AML-193 (cell line): Measurements from ENCODE around the gene SERGEF.

Experiments used
- DNase-seq, 2 experiments: peaks; one replicate each; lab custom pipeline; 2025; lab: John Stamatoyannopoulos, UW

Gene SERGEF

DNA sequence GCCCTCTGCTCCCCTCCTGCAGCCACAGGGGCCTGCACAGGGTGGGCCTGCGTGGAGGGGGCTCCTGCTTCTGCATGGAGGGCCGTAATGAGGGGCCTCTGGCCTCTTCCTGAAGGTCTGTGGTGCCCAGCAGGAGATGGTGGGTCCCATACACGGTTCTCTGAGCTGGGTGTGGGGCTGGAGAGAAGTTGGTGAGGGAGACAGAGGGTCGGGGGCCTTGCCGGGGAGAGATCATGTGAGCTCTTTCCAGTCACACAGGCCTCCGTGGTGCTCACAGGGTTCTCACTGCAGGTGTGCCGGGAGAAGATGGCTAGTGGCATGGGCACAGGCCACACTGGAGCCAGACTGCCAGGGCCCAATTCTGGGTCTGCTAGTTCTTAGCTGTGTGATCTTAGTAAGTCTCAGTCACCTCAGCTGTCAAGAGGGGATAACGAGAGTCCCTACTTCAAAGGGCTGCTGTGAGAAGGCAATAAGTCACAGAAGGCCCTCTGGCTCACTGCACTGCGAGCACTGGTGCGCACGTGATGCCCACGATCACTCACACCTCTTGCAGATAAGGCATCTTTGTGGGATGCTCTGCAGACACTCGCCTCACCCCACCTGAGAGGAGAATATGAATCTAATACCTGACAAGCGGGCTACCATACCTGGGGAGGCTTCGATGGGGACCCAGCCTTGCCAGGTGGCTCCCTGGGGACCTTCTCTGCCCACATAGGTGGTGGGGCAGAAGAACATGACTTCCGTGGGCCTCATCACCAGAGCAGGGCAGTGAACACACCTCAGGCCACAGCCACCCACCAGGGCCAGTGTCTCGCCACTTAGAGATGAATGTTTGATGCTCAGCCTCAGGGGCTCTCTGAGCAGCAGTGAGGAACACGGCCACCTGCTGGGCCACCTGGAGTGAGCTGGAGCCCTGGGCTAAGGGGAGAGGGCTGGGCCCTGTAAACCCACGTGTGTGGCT lies 263.8 kb downstream of the SERGEF start:
- no peak for DNase-seq

DNA sequence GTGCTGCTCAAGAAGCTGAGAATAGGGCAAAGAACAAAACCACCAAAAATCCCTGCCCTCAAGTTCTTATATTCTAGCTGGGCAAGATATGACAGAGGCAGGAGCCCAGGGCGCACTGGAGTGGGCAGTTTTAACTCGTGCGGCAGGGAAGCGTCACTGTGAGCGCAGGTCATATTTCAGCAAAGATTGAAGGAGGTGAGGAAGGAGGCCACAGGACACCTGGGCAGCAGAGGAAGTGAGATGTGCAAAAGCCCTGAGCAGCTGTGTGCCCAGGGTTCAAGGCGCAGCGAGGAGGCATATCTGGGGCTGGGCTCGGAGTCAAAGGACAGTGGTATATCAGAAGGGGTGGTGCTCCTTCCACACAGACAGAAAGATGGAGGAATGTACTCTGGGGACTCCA lies 264.8 kb downstream of the SERGEF start:
- DNase-seq = no peak

DNA sequence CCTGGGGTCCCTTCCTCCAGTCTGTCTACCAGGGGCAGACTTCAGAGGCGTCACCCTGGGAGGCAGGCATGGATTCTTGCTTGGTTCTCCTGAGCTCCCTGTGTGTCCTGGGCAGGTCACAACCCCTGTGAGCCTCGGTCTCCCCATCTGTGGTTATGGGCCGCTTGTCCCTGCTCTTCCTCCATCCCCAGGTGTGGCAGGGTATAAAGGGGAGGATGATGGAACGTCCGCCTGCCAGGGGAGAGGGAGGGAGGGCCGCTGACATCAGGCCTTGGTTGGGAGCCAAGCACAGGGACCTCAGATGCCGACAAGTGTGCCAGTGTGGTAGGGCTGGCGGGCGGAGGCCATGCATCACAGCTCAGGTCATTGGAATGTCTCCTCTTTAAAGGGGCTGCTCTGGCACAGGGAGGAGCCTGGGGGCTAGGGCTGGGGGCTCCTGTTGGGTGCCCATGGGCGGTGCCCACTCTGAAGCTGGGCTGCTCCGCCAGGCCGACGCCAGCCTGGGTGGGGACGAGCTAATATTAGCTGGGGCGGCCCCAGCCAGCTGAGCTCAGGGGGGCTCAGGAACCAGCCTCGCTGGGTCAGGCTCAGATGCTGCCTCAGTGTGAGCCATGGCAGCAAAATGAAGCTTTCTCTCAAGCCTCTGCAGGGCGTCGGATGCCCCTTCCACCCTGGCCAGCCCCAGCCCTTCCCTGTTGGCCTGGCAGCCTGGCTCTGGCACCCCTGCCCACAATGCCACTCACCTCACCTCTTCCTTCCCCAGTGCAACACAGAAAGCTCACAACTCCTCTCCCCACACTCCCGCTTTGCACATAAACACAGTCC lies 265.5 kb downstream of the SERGEF start:
- no peak for DNase-seq

DNA sequence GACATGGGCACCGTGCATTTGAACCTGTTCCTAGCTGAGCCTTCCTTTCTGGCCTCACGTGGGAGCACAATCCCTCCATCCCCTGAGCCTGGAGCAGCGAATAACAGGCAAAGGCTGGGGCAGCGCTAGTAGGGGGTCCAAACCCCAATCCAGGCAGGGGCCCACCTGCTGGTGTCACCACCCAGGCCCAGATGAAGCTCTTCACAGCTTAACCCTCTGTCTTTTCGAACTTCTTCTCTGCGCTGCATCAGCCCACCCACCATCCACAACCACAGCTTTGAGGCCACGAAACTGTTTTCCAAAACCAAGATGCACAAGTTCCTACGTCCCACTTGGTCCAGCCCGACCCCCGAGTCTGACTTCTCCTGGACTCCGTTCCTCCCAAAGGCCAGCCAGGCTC lies 266.8 kb downstream of the SERGEF start:
- DNase-seq = no peak

DNA sequence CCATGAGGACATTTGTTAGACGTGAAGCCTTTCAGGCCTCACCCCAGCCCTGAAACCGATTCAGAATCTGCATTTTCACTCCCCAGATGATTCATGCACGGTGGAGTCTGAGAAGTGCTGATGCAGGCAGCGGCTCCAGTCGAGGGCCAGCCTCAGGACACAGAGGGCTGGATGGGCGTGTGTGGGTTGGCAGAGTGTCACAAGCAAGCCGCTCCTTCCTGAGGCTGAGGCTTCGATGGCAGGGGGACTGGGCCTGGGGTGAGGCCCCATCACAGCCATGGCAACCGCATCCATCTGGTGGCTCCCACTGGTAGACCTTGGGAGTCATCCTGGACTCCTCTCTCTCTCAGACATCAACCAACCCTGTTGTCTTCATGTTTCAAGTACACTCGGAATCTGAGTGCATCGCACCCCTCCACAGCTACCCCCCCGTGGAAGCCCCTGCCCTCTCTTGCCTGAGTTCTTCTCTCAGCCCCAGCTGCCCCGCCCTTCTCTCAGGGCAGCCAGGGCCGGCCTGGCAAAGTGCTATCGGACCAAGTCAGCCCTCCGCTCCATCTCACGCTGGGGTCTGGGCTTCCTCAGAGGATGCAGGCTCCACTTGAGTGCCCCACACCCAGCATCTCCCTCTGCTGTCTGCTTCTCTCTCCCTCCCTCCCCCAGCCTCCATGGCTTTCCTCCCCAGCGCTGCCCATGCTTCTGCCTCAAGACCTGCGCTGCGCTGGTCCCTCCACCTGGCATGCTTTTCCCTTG lies 267.6 kb downstream of the SERGEF start:
- no peak for DNase-seq

DNA sequence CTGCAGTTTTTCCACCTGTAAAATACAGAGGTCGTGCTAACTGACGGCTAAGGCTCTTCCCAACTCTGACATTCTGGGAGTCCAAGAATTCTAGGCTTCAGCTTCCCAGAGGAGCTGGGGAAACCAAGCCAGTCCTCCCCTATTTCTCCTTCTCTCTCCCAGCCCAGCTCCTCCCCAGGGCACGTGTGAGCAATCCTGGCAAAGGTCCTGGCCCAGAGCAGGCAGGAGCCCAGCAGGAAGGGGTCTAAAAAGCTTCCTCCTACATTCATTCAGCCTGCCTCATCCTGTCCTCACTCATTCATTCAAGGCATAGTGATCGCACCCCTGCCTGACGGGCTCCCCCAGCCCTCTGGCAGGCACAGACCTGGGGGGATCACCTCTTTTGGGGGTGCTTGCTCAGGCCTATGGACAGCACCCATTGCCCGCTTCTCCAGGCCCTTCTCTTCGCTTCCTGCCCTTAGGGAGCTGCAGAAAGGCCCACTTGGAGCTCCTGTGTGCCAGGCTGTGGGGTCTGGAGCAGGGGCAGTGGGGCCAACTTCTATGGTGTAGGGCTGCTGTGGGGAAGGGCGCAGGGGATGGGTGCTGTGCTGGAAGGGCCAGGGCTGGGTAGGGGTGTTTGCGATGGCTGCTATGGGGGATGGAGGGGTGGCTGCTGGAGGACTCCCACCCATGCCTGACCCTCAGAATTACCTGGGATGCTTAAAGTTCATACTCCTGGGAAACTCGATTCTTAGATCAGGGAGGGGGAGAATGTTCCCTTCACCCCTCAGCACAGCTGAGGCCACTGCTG lies 268.5 kb downstream of the SERGEF start:
- DNase-seq = no peak

DNA sequence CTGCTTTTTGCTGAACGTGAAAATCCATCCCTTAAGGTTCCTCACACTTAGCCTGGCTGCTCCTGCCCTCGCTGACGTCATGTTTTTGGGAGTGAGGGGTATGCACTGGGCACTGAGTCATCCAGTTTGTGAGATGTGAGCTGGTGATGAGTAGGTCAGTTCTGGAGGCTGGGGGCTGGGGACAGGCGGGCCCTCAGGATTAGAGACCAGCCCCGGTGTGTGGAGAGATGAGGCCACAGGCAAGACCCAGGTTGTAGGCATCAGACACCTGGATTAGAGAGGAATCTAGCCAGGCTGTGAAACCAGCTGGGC lies 269.1 kb downstream of the SERGEF start:
- DNase-seq = no peak

DNA sequence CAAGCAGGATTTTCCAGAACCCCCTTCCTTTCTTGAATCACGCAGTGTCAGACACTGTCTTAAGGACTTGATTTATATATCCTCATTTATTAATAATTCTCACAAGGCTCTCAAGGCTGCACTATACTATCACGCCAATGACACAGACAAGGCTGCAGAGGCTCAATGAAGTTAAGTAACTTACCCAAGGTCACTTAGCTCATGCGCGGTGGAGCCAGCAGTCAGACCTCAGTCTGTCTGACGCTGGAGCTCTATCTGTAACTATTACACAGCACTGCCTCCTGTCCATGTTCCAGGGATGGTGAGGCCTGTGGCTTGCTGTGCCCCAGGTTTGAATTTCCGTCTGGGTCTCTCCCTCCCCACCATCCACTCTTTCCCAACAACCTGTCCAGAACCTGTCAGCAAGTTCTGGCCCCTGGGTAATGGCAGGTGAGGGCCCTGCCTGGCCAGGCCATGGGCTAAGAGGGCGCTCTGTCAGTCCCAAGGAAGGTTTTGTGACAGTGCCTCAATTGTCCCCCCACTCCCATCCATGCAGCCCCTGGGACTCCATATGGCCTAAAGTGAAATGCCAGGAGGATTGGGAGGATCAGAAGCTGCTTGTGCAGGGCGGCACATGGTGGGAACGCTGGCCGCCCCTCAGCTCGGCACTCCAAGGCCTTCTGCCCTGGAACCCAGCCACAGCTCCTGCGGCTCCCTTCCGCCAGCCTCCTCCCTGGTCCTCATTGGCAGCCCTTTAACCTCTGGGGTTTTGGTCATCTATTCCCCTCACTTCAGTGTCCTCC lies 269.6 kb downstream of the SERGEF start:
- DNase-seq = no peak

DNA sequence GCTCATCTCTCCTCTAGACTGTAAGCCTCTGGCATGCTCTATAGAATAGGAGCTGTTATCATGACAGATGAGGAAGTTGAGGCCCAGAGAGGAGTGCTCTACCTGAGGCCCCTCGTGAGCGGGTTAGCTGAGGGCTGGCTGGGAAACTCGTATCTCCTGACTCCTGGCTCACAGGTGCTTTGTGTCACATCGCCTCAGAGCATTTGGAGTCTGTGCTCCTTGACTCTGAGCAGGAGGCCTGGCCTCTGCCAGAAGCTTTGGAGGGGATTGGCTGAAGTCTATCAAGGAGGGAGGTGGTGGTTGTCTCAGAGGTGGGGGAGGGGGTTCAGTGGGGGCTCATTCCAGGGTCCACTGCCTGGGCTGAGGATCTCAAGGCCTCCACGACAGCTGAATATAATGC lies 270.8 kb downstream of the SERGEF start:
- no peak for DNase-seq

DNA sequence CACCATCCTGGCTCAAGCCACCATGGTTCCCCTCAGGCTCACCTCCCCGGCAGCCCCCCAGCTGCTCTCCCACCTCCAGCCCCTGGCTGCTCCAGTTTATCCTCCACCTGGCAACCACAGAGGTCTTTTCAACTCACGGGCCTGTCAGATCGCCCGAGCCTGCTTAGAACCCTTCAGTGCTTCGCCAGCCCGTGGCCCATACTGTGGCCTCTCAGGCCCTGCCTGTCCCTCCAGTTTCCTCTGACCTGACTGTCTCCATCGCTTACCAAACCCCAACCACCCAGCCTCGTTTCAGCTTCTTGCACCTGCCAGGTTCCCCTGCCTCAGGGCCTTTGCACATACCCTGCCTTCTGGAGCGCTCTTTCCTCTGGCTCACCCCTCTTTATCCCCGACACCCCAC lies 271.4 kb downstream of the SERGEF start:
- DNase-seq = no peak

DNA sequence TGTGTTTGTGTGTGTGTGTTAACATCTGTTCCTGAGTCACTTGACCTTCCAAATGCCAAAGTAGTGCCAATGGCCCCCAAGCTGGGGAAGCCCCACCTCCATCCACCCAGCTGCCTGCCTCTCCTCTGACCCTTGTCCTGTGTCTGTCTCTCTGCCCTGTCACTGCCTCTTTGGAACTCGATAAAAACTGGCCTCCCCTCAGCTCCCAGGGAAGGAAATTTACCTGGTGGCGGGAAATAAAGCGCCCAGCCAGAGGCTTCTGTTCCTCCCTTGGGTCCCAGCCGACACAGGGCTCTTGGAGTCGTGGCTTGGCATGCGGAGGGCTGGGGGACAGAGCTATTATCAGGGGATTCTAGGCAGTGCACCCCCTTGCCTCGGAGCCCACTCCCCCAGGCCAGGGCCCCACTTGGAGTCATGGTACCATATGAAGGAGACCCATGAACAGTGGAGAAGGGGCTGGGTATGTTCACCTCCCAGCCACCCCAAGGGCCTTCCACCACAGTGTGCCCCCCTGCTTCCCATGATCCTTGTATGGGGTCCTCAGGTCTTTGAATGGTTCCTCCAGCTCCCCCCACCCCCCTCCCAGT lies 272.1 kb downstream of the SERGEF start:
- no peak for DNase-seq

DNA sequence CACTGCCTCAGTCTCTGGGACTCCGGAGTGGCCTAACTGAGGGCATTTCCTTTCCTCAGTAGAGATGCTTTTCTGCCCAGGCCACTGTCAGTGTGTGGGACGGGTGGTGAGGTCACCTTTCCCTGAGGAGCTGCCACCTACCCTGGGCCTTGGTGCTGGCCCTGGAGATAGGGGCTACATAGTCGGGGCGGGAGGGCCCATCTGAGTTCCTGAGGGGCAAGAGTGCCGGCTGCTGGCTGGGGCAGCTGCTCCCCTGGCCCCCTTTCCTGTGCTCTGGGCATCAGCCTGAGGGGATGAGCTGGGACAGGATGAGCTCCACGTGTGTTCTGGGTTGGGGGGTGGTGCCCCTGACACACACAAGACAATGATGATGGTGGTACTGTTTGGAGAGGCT lies 272.9 kb downstream of the SERGEF start:
- DNase-seq = no peak

DNA sequence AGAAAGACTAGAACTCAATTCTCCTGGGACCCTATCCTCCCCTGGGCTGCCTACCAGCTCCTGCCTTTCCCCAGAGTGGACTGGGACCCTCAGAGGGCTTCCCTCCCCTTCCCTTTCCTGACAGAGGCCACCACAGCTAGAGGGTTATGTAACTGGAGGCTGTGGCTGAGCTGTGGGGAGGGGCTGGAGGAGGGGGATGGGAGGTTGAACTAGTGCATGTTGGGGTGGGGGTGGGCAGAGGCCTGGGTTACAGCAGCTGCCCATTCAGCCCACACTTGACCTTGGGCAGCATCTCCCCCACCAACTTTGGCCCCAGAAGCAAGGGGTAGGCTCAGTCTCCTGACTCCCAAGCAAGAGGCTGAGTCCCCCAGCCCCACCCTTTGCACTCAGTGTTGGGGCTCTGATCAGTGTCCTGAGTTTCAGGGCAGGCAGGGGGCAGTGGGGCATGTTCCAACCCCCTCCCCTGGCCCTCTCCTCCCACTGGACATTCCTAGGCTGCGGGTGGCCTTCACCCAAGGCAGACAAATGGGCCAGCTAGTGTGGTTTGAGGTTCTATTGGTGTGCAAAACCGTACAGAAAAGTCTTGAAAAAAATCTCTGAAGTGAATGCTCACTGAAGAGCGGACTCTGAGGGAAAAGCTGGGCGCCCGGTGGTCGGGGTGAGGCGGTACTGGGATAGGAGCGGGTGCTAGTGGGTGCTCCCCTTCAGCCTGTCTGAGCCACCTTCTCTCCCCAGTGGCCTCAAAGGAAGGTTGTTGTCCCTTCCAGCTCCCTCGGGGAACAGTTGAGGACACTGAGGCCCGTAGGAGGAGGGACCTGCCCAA lies 274.5 kb downstream of the SERGEF start:
- no peak for DNase-seq
